Activated CD8-positive, alpha-beta memory T cell treated with anti-CD3 and anti-CD28 coated beads, Interleukin-2, amount 50 U/mL, for 1 hour (primary cell): ENCODE data around the gene CSRP1.
"Not testable (repeated sequence)": the region's sequence is repeated elsewhere in the genome, so short reads cannot be mapped to it uniquely, and the experiment has no call there.

ENCODE experiments used
- DNase-seq: peaks from one replicate; pipeline ENCODE4 v3.0.0-alpha.2; 2020; ENCODE audit errors: extremely low read depth

Gene CSRP1

GRCh38 chr1:201478666-201479065 lies 28.3 kb downstream of the CSRP1 start:
- DNase-seq, result not testable (repeated sequence)

GRCh38 chr1:201476670-201477344 lies 30.1 kb downstream of the CSRP1 start:
- DNase-seq, result no peak

- DNase-seq, result no peak
Observed at GRCh38 chr1:201475915-201476669, 30.8 kb downstream of the CSRP1 start.

DNA sequence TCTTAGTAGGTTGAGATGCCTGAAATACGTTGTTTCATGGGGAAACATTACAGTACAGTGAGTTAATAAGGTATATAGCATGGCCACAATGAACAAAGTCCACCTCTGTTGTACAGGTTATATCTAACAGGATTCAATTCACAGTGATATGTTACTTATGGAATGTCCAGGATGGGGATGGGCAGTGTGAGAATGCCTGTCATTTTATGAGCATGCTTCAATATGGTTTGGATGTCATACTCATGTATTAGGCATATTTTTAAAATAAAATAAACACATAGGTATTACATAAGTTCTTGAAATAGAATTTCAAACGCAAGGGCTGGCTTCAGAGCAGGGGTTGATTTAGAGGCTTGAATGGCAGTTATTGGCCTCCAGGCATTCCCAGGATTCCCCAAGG lies 31.8 kb downstream of the CSRP1 start:
- DNase-seq, result no peak

DNA sequence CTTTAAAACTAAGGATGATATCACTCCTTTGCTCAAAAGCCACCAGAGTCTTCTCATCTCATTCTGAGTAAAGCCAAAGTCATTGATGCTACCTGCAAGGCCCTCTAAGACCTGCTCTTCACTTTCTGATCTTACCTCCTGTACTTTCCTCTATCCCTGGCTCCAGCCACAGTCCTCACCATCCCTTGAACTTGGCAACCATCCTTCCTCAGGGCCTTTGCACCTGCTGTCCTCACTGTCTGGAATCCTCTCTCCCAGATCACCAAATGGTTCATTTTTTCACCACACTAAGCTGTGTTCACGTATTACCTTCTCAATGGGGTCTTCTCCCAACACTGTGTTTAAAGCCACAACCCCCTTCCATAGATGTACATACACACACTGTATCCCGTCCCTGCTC lies 33.6 kb downstream of the CSRP1 start:
- no peak for DNase-seq

- not testable (repeated sequence) for DNase-seq
Observed at GRCh38 chr1:201472321-201472720, 34.6 kb downstream of the CSRP1 start.

GRCh38 chr1:201471772-201472171 lies 35.2 kb downstream of the CSRP1 start:
- DNase-seq, result no peak

- DNase-seq, result no peak
Observed at GRCh38 chr1:201470581-201470980, 36.3 kb downstream of the CSRP1 start.

DNA sequence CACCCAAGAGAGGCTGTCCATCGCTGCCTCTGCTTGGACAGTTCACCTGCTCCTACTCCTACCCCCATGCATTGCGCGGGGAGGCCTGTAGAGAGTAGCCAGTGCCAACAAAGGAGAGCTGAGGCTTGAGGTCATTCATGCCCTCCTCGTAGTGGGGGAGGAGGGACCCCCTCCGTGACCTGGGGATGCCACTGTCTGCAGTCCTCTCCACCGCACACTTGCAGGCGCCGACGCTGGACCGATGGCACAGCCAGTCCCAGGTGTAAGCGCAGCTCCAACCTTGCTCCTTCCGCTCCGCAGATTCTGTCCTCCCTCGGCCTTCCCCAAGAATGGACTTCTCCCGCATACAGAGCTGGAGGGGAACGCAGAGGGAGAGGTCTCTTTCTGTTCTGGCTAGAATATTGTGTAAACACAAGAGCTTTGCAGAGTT lies 37.3 kb downstream of the CSRP1 start:
- no peak for DNase-seq

- no peak for DNase-seq
Observed at GRCh38 chr1:201468844-201469644, 37.9 kb downstream of the CSRP1 start, which contains the start of gene PHLDA3. Gene PHLDA3 (minus strand): TSS chr1:201469188. CDS start chr1:201468786, 402 bp downstream.

DNA sequence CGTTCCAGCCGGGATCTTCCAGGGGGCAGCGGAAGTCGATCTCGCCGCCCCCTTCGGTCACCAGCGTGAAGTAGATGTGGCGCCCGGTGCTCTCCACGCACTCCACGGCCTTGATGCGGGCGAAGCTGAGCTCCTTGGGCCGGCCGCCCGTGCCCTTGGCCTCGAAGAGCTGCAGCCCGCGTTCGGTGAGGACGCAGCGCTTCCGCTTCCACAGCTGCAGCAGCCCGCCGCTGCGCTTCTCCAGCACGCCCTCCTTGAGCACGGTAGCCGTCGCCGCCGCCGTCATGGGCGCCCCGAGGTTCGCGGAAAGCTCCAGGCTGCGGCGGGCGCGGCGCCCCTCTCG lies 38.5 kb downstream of the CSRP1 start:
- no peak for DNase-seq

DNA sequence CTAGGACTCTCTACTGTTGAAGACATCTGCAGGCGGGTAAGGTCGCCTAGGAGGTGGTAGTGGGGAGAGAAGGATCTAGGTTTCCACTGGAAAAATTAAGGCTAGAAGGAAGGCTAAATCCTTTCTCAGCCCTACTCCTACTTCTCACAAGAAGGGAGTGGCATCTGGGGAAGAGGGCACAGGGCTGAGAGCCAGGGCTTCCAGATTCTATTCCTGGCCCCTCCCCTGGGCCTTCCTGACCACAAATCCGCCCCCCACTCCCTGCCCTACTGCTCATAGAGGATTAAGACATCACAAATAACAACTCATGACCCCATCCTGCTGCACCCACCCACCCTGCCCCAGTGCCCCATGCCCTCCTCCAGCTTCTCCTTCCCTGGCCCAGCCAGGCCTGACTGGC lies 40.4 kb downstream of the CSRP1 start:
- DNase-seq, result no peak

- DNase-seq, result no peak
Observed at GRCh38 chr1:201465698-201466290, 41.1 kb downstream of the CSRP1 start.

DNA sequence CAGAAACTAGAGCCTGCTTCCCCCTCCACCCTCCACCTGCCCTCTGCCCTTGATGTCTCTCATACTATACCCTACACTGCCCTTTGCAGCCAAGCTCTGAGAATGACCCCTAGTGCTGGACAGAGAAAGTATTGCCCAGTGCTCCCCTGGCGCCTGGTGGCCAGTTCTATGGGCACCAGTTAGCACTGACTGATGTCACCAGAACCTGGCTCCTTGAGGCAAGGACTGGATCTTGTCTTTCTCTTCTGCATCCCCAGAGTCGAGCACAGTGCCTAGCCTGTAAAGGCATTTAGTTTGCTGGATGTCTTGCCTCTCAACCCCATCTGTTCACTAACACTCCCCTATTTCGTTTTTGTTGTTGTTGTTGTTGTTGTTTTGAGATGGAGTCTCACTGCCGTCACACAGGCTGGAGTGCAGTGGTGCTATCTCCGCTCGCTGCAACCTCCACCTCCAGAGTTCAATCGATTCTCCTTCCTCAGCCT lies 43.8 kb downstream of the CSRP1 start:
- no peak for DNase-seq

DNA sequence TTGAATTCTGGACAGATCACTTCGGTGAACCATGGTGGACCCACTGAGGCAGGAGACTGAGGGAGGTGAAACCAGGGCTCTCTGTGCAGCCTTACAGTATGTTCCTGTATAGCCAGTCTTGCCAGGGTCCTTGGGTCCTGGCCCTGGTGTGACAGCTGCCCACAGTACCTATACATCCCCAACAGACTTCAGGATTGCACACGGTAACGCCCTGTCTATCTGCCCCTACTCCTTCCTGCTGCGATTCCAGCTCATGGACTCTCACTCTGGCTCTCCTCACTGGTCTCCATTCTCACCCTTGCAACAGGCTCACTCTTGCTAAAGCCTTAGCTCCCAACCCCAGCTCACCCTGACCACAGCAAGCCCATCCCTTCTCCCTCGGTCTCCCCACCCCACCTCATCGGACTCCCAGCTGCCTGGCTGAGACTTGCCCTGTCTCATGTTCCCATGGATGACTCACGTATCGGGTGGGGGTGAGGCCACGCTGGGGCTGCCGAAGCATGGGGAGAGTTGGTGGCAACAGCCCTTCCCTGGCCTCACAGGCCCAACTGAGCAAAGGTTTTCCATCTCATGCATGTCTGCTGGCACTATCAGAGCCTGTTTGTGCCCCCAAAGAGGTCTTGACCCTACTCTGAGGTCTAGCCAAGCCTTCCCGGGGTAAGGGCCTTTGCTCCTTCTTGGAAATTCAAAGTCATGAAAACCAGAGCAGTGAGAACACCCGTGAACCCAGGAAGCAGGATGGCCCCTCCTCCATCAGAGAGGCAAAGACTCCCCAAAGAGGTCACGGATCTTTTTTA lies 45.1 kb downstream of the CSRP1 start:
- DNase-seq, result no peak

DNA sequence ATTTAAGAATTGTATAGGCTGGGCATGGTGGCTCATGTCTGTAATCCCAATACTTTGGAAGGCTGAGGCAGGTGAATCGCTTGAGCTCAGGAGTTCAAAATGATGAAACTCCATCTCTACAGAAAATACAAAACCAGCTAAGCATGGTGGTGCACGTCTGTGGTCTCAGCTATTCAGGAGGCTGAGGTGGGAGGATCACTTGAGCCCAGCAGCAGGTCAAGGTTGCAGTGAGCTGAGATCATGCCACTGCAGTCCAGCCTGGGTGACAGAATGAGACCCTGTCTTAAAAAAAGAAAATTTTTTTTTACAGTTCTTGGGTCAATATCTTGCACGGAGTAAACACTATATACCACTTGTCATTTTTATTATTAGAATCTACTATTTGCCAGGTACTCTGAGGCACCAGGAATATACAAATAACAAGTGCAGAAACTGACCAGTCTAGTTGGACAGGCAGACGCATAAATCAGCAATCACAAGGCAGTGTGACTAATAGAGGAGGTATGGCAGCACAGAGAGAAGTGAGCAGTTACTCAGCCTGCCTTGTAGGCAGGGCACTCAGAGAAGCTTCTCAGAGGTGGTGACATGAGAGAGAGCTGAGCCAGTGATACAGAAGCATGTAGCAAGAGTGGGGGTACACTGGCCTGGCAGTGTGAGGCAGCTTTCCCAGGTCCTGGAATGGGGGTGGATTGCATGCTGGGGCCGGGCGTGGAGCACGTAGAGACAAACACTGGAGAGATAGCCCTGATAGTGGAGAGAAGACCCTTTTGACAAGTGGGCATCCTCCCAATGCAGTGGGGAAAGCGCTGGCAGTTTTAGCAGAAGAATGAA lies 45.9 kb downstream of the CSRP1 start:
- no peak for DNase-seq

GRCh38 chr1:201459775-201460174 lies 47.1 kb downstream of the CSRP1 start:
- DNase-seq, result no peak

DNA sequence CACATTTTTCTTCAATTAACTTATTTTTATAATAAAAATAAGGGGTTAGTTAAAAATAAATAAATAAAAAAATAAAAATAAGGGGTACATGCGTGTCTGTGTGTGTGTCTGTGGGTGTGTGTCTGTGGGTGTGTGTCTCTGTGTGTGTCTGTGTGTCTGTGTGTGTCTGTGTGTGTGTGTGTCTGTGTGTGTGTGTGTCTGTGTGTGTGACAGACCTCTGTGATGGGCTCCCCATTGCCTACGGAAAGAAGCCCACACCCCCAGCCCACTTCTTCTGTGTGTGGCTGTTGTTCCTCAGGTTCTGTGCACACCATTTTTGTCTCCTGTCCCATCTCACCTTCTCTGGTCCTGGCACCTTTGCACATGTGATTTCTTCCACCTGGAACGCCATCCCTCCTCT lies 47.9 kb downstream of the CSRP1 start:
- no peak for DNase-seq

DNA sequence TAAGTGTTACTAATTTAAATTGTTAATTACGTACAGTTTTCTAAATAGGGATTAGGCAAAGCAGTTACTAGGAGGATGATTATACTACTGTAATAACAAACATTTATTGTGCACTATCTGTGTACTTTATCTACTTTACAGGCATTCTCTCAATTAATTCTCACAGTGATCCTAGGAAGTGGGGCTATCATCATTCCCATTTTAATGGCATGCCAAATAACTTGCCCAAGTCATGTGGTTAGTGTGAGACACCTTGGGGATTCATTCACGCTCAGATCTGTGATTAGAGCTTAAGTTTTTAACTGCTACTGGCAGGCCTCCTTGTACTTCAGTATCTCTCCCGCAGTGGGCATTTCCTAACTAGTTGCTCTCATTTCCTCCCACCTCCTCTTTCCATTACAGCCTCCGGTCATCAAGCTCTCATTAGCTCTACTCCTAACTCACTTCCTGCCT lies 49.4 kb downstream of the CSRP1 start:
- no peak for DNase-seq
